Left lung (tissue), 10 donors: ENCODE measurements around the gene TMEM14C. TPM values are rescaled to one million over a fixed set of nuclear protein-coding genes. Genes with fewer than 3 reads are reported as not detected.

Source experiments
- ATAC-seq: fragments of 200-7000 bp; cut with Tn5 transposase; one replicate; pipeline ENCODE4 v1.9.1; 2020; ENCODE audit warnings: moderate library complexity
- DNase-seq, 4 donors: peaks; one replicate each; pipeline ENCODE4 v3.0.0-alpha.2; 2013 to 2020
- H3K27ac ChIP-seq, 2 donors: fragments of 200-600 bp; sonication (generic) in 1 of 2; one replicate each; pipeline versions ENCODE4 v1.5.0 to v1.8.0; 2020 to 2021
- H3K27me3 ChIP-seq, 2 donors: fragments of 200-600 bp; sonication (generic) in 1 of 2; one replicate each; pipeline versions ENCODE4 v1.5.0 to v1.8.0; 2020 to 2021
- H3K36me3 ChIP-seq, 2 donors: fragments of 200-600 bp; sonication (generic) in 1 of 2; one replicate each; pipeline versions ENCODE4 v1.5.0 to v1.8.0; 2020 to 2021
- H3K4me1 ChIP-seq, 2 donors: fragments of 200-600 bp; one replicate each; pipeline ENCODE4 v1.8.0; 2021
- H3K4me3 ChIP-seq, 2 donors: fragments of 200-600 bp; sonication (generic) in 1 of 2; one replicate each; pipeline versions ENCODE4 v1.5.0 to v1.8.0; 2020 to 2021; ENCODE audit warnings: mild to moderate bottlenecking in 1 of 2
- H3K9me3 ChIP-seq, 2 donors: fragments of 200-600 bp; sonication (generic) in 1 of 2; one replicate each; pipeline versions ENCODE4 v1.5.0 to v1.8.0; 2020 to 2021
- intact Hi-C, 2 donors: fragments of 100-400 bp; cut with DNase I; formaldehyde crosslinking; loops; one replicate each; pipeline versions ENCODE4 v1.11.2 to v1.14.2; 2022
- polyA plus RNA-seq, 6 donors: library from polyadenylated mRNA; unstranded; fragments of 120-200 nt; gene quantifications; one replicate each; pipeline ENCODE4 v1.2.1, GENCODE V29; 2013; ENCODE audit not compliant: insufficient read length in 6 of 6
- total RNA-seq, 2 donors: library from RNA; stranded (reverse); fragmentation: NEBNext Ultra II Directional; extraction: Animal tissue kit (Norgen Biotek cat#: 25700); gene quantifications; one replicate each; pipeline ENCODE4 v1.2.1, GENCODE V29; 2021
- TF ChIP-seq, protein P1 (sequence below), 2 donors: fragments of 200-600 bp; sonication (generic) in 1 of 2; IDR thresholded peaks; one replicate each; pipeline versions ENCODE4 v1.5.0 to v1.8.0; 2021; ENCODE audit warnings: antibody characterized with exemption in 2 of 2
- donor health status: DM: no; HTN: yes; CAD: no.
- donor health status: DM: no; HTN: no; CAD: no.

Gene TMEM14C
- total and polyA plus RNA-seq, 8 donors, result 81.8 to 154 (median 147) TPM

DNA sequence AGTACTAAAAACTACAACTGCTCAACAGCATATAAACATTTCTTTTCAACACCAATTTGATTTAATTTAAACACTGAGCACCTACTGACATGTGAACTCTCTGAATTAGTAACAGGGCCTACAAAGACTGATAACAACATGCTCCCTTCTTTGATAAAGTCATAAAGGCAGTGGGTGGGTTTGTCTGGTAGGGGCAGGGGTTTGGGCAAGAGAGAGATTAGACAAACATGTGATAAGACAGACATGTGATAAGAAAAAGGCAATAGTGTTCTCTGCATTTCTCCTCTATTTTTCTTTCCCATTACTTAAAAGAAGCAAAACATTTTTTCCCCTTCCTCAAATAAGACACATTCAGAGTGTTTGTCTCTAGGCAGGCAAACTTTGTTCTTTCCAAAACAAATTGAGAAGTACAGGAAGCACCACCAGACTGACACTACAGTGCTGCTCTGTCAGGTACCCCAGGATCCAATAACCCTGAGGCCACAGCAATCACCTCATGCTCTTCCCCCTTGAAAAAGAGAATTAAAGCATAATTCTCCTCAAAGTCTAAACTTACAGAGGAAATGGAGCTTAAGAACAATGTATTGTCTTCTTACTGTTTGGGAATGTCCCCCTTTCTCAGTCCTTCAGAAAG is 40.4 kb upstream of the TMEM14C start:
- intact Hi-C loops, result no loop called here
- Histone ChIP-seq H3K27ac (no peak overlapping the region), H3K4me3 (no peak overlapping the region)

DNA sequence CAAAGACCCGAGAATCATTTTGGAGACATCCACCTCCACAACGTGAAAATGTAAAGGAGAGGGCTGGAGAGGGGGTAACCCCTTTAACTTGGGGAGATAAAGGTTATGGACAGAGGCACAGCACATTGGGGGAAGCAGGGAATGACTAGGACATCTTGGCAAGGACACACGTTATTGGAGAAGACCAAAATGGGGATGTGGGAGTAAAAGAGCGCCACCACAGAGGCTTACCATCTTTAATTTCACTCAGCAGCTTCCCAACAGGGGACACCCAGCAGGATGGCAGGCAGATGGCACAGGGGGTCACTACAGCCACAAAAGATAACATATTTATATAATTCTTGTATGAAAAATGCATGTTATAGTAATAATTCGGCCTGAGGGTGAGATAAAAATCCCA is 38.3 kb upstream of the TMEM14C start:
- no peak for ATAC-seq
- Histone ChIP-seq H3K36me3 (no peaks in the 10 kb centered on the region), H3K4me3 (no peak overlapping the region), H3K4me1 (no peaks in the 10 kb centered on the region), H3K27ac (no peak overlapping the region), H3K9me3 (no peaks in the 10 kb centered on the region), H3K27me3 (no peaks in the 10 kb centered on the region)
- DNase-seq, result no peak
- TF ChIP-seq, protein P1, sequence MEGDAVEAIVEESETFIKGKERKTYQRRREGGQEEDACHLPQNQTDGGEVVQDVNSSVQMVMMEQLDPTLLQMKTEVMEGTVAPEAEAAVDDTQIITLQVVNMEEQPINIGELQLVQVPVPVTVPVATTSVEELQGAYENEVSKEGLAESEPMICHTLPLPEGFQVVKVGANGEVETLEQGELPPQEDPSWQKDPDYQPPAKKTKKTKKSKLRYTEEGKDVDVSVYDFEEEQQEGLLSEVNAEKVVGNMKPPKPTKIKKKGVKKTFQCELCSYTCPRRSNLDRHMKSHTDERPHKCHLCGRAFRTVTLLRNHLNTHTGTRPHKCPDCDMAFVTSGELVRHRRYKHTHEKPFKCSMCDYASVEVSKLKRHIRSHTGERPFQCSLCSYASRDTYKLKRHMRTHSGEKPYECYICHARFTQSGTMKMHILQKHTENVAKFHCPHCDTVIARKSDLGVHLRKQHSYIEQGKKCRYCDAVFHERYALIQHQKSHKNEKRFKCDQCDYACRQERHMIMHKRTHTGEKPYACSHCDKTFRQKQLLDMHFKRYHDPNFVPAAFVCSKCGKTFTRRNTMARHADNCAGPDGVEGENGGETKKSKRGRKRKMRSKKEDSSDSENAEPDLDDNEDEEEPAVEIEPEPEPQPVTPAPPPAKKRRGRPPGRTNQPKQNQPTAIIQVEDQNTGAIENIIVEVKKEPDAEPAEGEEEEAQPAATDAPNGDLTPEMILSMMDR (IDR thresholded peaks at IDR 0.05), result no peak
- intact Hi-C loops, result no loop called here

More for the DNA sequence above, 40.4 kb upstream of the TMEM14C start:
- no peaks in the 10 kb centered on the region for H3K9me3 ChIP-seq
- no peaks in the 10 kb centered on the region for H3K4me1 ChIP-seq
- H3K27me3 ChIP-seq, result no peaks in the 10 kb centered on the region
- H3K36me3 ChIP-seq, result no peaks in the 10 kb centered on the region
- DNase-seq (no peak), ATAC-seq (no peak)
- TF ChIP-seq, protein P1 (IDR thresholded peaks at IDR 0.05), result no peak

GRCh38 chr6:10685092-10685915 is 37.6 kb upstream of the TMEM14C start:
- intact Hi-C loops, result no loop called here
- no peaks in the 10 kb centered on the region for H3K4me1 ChIP-seq
- no peak overlapping the region for H3K4me3 ChIP-seq
- TF ChIP-seq, protein P1 (IDR thresholded peaks at IDR 0.05), result no peak
- ATAC-seq, result no peak
- no peak overlapping the region for H3K27ac ChIP-seq
- no peaks in the 10 kb centered on the region for H3K9me3 ChIP-seq
- H3K27me3 ChIP-seq, result no peaks in the 10 kb centered on the region
- DNase-seq, result no peak
- H3K36me3 ChIP-seq, result no peaks in the 10 kb centered on the region

DNA sequence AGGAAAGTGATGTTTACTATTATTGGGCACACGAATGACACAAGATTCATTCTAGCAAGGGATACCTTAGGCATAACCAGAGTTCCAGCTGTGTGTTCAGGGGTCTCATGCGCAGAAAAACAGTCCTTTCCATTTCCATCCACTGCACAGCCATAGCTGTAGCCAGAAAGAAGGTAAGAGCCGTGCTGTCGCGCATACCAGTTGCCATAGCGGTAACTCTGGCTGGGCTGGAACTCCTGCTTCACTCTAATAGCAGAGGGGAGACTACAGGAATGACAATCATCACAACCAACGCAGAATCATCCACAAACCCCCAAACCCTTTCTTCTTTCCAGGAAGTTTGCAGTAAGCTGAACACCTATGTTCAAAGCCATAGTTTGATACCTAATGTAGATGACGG is 36.0 kb upstream of the TMEM14C start:
- intact Hi-C loops, result no loop called here
- TF ChIP-seq, protein P1 (IDR thresholded peaks at IDR 0.05), result no peak
- no peak overlapping the region for H3K4me3 ChIP-seq
- no peak for DNase-seq
- ATAC-seq, result no peak
- H3K9me3 ChIP-seq, result no peaks in the 10 kb centered on the region
- no peaks in the 10 kb centered on the region for H3K27me3 ChIP-seq
- no peak overlapping the region for H3K27ac ChIP-seq
- H3K4me1 ChIP-seq, result no peaks in the 10 kb centered on the region
- no peaks in the 10 kb centered on the region for H3K36me3 ChIP-seq

GRCh38 chr6:10687582-10687981 is 35.3 kb upstream of the TMEM14C start:
- intact Hi-C loops, result no loop called here
- Histone ChIP-seq H3K27ac (no peak overlapping the region), H3K36me3 (no peaks in the 10 kb centered on the region)

More at GRCh38 chr6:10687582-10687981, 35.3 kb upstream of the TMEM14C start:
- TF ChIP-seq, protein P1 (IDR thresholded peaks at IDR 0.05), result no peak
- Histone ChIP-seq H3K27me3 (no peaks in the 10 kb centered on the region), H3K9me3 (no peaks in the 10 kb centered on the region), H3K4me3 (no peak overlapping the region), H3K4me1 (no peaks in the 10 kb centered on the region)
- DNase-seq (no peak), ATAC-seq (no peak)
